HG03442 (cell line): ENCODE measurements around the gene ZBTB44.
A peak's percentile ranks its signal among the peaks of the same experiment; 100 is the strongest.
"Not testable (repeated sequence)": the region's sequence is repeated elsewhere in the genome, so short reads cannot be mapped to it uniquely, and the experiment has no call there.

Source experiments
- ATAC-seq: cut with Tn5 transposase; IDR thresholded peaks from one replicate; pipeline ENCODE4 v1.9.1; 2021; ENCODE audit warnings: mild to moderate bottlenecking, moderate library complexity; ENCODE audit not compliant: unreplicated experiment

The ZBTB44 gene

GRCh38 chr11:130201026-130201425 is 113.7 kb downstream of the ZBTB44 start:
- ATAC-seq: no peak

DNA sequence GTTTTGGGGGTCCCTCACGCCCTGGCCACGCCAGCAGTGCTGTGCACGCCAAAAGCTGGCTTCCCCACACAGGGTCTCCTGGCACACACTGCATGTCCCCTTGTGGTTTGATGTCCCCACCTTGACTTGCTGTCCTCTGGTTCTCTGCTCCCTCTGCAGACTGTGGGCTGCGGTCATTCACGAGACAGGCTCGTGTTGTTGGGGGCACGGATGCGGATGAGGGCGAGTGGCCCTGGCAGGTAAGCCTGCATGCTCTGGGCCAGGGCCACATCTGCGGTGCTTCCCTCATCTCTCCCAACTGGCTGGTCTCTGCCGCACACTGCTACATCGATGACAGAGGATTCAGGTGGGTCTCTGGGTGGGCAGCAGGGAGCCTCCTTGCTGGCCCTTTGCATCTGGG is 114.9 kb downstream of the ZBTB44 start:
- ATAC-seq: no peak

- ATAC-seq: no peak
These were observed 115.8 kb downstream of the ZBTB44 start for GRCh38 chr11:130198964-130199363.

- no peak for ATAC-seq
These were observed 116.4 kb downstream of the ZBTB44 start for GRCh38 chr11:130198292-130198691.

GRCh38 chr11:130197386-130198035 is 117.2 kb downstream of the ZBTB44 start:
- no peak for ATAC-seq

DNA sequence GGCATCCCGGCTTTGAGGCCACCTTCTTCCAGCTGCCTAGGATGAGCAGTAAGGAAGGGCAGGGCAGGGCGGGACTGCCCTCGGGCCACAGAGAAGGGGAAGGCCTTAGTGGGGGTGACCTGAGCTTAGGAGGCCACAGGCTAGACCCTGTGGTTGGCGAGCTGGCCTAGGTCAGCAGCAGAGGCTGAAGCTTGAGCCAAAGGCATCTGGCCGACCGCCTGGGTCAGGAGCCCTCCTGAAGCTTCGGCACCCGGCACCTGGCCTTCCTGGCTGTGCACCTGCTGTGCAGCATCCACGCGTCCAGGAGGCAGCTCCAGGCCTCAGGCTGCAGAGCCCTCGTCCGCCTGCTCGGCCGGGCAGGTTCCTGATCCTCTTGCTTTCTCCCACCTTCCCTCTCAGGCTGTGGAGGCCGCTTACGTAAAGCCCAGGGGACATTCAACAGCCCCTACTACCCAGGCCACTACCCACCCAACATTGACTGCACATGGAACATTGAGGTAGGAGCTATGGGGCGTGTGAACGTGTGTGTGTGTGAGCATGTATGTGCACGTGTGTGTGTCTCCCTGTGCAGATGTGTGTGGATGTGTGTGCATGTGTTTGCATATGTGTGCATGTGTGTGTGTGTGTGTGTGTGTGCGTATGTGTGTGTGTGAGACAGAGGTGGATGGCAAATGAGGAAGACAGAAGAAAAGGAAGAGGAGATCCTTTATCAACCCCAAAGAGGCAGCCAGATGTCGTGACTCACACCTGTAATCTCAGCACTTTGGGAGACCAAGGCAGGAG is 120.3 kb downstream of the ZBTB44 start:
- ATAC-seq: no peak

DNA sequence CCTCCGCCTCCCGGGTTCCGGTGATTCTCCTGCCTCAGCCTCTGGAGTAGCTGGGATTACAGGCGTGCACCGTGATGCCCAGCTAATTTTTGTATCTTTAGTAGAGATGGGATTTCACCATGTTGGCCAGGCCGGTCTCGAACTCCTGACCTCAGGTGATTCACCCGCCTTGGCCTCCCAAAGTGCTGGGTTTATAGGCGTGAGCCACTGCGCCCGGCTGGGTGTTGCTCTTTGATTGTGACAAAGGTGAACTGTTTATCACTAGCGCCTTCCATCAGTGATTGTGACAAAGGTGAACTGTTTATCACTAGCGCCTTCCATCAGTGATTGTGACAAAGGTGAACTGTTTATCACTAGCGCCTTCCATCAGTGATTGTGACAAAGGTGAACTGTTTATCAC is 121.2 kb downstream of the ZBTB44 start:
- not testable (repeated sequence) for ATAC-seq

DNA sequence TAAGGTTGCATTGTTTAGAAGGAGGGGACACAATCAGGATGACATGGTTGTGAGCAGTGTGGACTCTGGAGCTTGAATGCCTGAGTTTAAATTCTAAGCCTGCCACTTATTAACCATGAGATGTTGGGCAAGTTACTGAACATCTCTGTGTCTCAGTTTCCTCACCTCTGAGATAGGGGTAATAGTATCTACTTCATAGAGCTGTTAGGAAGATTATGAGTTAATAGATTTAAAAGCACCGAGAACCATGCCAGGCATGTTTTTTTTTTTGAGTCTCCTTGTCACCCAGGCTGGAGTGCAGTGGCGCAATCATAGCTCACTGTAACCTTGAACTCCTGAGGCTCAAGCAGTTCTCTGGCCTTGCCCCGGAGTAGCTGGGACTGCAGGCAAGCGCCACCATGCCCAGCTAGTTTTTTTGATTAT is 121.9 kb downstream of the ZBTB44 start:
- no peak for ATAC-seq

DNA sequence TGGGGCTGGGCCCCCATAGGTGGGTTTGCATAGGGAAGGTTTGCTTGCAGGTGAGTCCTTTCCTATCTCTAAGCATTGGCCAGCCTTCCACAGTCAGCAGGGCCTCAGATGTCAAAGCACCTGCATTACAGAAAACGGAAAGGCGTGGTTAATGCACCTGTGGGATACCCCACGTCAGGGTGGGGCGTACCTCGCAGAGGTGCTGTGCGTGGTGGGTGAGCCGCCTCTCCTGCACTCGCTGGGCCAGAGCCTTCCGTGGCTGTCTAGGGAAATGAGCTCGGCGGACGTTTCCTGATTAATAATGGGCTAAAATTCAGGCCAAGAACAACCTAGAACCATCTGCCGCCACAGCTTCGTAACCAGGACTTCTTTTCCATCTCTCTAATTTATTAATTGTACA is 122.8 kb downstream of the ZBTB44 start:
- ATAC-seq: no peak

DNA sequence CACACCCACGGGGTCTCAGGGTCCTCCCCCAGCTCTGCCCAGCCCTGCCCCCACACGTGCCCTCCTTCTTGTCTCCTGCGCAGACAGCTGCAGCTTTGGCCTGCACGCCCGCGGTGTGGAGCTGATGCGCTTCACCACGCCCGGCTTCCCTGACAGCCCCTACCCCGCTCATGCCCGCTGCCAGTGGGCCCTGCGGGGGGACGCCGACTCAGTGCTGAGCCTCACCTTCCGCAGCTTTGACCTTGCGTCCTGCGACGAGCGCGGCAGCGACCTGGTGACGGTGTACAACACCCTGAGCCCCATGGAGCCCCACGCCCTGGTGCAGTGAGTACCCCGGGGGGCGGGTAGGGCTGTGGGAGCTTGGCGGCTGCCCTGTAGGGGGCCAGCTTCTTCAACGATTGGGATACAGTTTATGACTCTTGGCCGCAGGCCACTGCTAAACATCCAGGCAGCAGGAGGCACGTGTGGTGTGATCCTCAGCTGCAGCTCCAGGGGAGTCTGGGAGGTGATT is 124.3 kb downstream of the ZBTB44 start:
- no peak for ATAC-seq

GRCh38 chr11:130189492-130190210 is 125.1 kb downstream of the ZBTB44 start:
- no peak for ATAC-seq

- no peak for ATAC-seq
These were observed 126.0 kb downstream of the ZBTB44 start for GRCh38 chr11:130188585-130189347.

GRCh38 chr11:130188047-130188446 is 126.7 kb downstream of the ZBTB44 start:
- ATAC-seq: no peak

GRCh38 chr11:130187096-130187495 is 127.6 kb downstream of the ZBTB44 start:
- no peak for ATAC-seq

DNA sequence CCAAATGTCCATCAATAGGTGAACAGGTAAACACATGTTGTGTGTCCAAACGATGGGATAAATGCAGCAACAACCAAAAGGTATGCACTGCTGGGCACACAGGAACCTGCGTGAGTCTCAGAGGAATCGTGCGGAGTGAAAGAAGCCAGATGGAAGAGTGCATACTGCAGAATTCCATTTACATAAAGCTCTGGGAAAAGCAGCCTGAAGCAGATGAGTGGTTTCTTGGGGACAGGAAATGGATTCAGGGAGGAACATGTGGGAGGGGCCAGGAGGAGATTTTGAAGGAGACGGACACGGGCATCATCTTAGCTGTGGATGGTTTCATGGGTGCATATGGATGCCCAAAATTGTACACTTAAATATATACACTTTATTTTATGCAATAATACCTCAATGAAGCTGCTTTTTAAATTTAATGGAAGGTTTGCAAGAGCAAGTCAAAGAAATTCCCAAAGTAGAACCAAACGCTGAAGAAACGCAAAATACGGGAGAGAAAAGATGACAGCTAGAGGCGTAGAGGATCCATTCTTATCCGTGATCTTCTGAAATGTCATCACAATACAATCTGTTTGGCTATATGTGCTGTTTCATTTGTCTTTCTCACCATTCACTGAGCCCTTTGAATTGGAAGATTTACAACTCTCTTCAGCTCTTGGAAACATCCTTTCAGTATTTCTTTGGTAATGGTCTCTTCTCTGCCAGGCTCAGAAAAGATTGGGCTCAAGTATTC is 130.7 kb downstream of the ZBTB44 start:
- ATAC-seq: no peak

DNA sequence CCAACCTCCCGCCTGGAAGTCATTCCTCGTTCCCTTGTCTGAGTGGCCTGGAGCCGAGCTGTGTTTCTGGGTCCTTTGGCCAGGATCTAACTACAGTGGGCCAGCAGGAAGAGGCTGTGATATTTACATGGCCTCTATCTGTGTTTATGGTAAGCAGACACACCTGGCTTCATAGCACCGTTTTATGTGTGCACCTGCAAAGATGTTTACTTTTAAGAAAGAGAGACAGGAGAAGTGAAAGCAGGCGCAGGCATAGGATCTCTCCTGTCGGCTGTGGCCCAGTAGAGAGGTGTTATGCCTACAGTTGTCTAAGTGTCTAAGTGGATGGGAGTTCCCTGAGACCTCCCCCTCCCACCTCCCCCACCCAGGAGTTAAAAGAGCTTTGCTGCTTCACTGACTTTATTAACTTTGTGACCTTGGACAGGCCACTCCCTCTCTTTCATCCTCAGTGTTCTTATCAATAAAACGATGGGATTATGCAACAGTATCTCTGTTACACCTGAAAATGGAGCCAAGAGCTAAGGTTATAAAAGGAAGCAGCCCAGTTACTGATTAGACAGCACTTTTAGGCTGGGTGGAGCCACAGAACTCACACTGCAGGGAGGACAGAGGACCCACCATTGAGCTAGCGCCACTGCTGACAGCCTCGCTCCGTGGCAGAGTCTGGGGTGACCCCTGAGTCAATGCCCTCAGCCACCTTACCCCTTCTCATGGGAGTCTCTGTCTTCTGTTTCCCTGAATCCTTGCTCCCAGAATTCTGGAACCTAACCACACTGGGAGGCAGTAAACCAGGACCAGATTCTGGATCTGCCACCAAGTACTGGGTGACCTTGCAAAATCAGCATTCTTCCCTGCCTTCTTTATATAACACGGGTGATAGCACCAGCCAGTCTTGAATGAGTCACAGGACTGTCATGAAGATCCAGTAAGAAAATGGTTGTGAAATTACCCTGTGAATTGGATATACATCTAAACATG is 133.1 kb downstream of the ZBTB44 start:
- ATAC-seq: no peak

DNA sequence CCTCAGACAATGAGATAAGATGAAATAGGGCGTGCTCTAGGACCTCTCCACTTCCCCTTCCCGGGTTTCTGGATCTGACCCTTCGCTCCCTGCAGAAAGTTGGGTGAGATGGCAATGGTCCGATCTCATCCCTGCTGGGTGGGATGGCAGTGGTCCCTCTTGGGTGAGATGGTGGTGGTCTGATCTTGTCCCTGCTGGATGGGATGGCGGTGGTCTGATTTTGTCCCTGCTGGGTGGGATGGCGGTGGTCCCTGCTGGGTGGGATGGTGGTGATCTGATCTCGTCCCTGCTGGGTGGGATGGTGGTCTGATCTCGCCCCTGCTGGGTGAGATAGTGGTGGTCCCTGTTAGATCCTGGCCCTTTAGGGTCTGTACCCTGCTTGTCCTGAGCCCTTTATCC is 133.8 kb downstream of the ZBTB44 start:
- no peak for ATAC-seq

GRCh38 chr11:130180491-130180890 is 134.2 kb downstream of the ZBTB44 start:
- peak; percentile 53 for ATAC-seq
